KMS-11 (cell line): ENCODE data around the gene DIP2C.

ENCODE experiments used
- H2AFZ ChIP-seq: fragments of 200-600 bp; sonication (generic); 2 replicates; pipeline ENCODE4 v1.6.1; 2016; ENCODE audit warnings: antibody characterized with exemption, mixed run types, low read depth
- H3K27ac ChIP-seq: fragments of 200-600 bp; sonication (generic); 2 replicates; pipeline ENCODE4 v1.6.1; 2016; ENCODE audit warnings: mild to moderate bottlenecking, mixed run types
- H3K27me3 ChIP-seq: fragments of 200-600 bp; sonication (generic); 2 replicates; pipeline ENCODE4 v1.6.1; 2017; ENCODE audit warnings: mild to moderate bottlenecking, low read depth, mixed run types, moderate library complexity; ENCODE audit not compliant: insufficient read depth
- H3K36me3 ChIP-seq: fragments of 200-600 bp; sonication (generic); 2 replicates; pipeline ENCODE4 v1.6.1; 2017; ENCODE audit warnings: mild to moderate bottlenecking, mixed run types; ENCODE audit not compliant: insufficient read depth
- H3K4me1 ChIP-seq: fragments of 200-600 bp; sonication (generic); 2 replicates; pipeline ENCODE4 v1.6.1; 2016; ENCODE audit warnings: mild to moderate bottlenecking, low read depth, mixed run types; ENCODE audit not compliant: poor library complexity, severe bottlenecking
- H3K4me2 ChIP-seq: fragments of 200-600 bp; sonication (generic); 2 replicates; pipeline ENCODE4 v1.7.0; 2016; ENCODE audit warnings: mild to moderate bottlenecking, mixed run types
- H3K4me3 ChIP-seq: fragments of 200-600 bp; sonication (generic); IDR thresholded peaks from 2 replicates; pipeline ENCODE4 v1.6.1; 2017; ENCODE audit warnings: low read depth, low read length, mixed read lengths; ENCODE audit not compliant: insufficient read depth
- H3K79me2 ChIP-seq: fragments of 200-600 bp; sonication (generic); 2 replicates; pipeline ENCODE4 v1.6.1; 2016; ENCODE audit warnings: low read depth, mixed run types; ENCODE audit not compliant: insufficient read depth
- H3K9ac ChIP-seq: fragments of 200-600 bp; sonication (generic); 2 replicates; pipeline ENCODE4 v1.6.1; 2016; ENCODE audit warnings: mild to moderate bottlenecking, mixed run types
- H4K20me1 ChIP-seq: fragments of 200-600 bp; sonication (generic); 2 replicates; pipeline ENCODE4 v1.6.1; 2016; ENCODE audit warnings: mild to moderate bottlenecking, mixed run types; ENCODE audit not compliant: insufficient read depth
- CTCF ChIP-seq: fragments of 200-600 bp; sonication (generic); conservative IDR thresholded peaks from 2 replicates; pipeline ENCODE4 v1.6.1; 2017; ENCODE audit warnings: low read depth, mild to moderate bottlenecking, antibody characterized with exemption, low read length, moderate library complexity, mixed read lengths

The DIP2C gene

GRCh38 chr10:511101-511848, 178.2 kb downstream of the DIP2C start:
- Histone ChIP-seq H3K4me2 (no peak overlapping the region), H4K20me1 (no peaks in the 10 kb centered on the region), H3K4me3 (no peak overlapping the region), H3K36me3 (no peaks in the 10 kb centered on the region), H3K27me3 (no peaks in the 10 kb centered on the region), H3K4me1 (peaks cover 36% of the 10 kb centered on the region), H3K9ac (no peak overlapping the region), H3K79me2 (peaks cover 24% of the 10 kb centered on the region), H3K27ac (no peak overlapping the region), H2AFZ (no peak overlapping the region)
- peak; percentile 71 for TF ChIP-seq CTCF

- H3K27ac ChIP-seq, result no peak overlapping the region
- H3K36me3 ChIP-seq, result no peaks in the 10 kb centered on the region
- no peaks in the 10 kb centered on the region for H3K27me3 ChIP-seq
- H4K20me1 ChIP-seq, result no peaks in the 10 kb centered on the region
- H3K4me3 ChIP-seq, result no peak overlapping the region
- H3K79me2 ChIP-seq, result peaks cover 24% of the 10 kb centered on the region
- H3K9ac ChIP-seq, result no peak overlapping the region
- no peak overlapping the region for H3K4me2 ChIP-seq
- no peak for TF ChIP-seq CTCF
- no peak overlapping the region for H2AFZ ChIP-seq
- H3K4me1 ChIP-seq, result peaks cover 31% of the 10 kb centered on the region
Observed at GRCh38 chr10:510415-510881, 179.0 kb downstream of the DIP2C start.

- no peaks in the 10 kb centered on the region for H4K20me1 ChIP-seq
- peaks cover 20% of the 10 kb centered on the region for H3K79me2 ChIP-seq
- H3K36me3 ChIP-seq, result no peaks in the 10 kb centered on the region
Observed at GRCh38 chr10:509361-510102, 179.9 kb downstream of the DIP2C start.

GRCh38 chr10:508726-509125, 180.7 kb downstream of the DIP2C start:
- Histone ChIP-seq H3K4me2 (no peak overlapping the region), H3K27me3 (no peaks in the 10 kb centered on the region), H3K79me2 (peaks cover 13% of the 10 kb centered on the region; the same call in 1 of the 2 replicates), H3K4me3 (no peak overlapping the region), H3K27ac (no peak overlapping the region), H3K4me1 (peaks cover 13% of the 10 kb centered on the region), H3K9ac (no peak overlapping the region), H4K20me1 (no peaks in the 10 kb centered on the region), H3K36me3 (no peaks in the 10 kb centered on the region), H2AFZ (no peak overlapping the region)
- TF ChIP-seq CTCF, result no peak

More at GRCh38 chr10:509361-510102, 179.9 kb downstream of the DIP2C start:
- no peak overlapping the region for H3K9ac ChIP-seq
- no peak overlapping the region for H3K4me3 ChIP-seq
- H2AFZ ChIP-seq, result no peak overlapping the region
- H3K27ac ChIP-seq, result no peak overlapping the region
- H3K4me1 ChIP-seq, result peaks cover 22% of the 10 kb centered on the region
- H3K4me2 ChIP-seq, result no peak overlapping the region
- no peaks in the 10 kb centered on the region for H3K27me3 ChIP-seq
- TF ChIP-seq CTCF, result no peak
